Kidney (tissue), 14 donors: Measurements from ENCODE around the gene KIAA2012. TPM values are rescaled to one million over a fixed set of nuclear protein-coding genes. Genes with fewer than 3 reads are reported as not detected.
A peak's percentile ranks its signal among the peaks of the same experiment; 100 is the strongest.

Experiments used
- DNase-seq, 5 donors: peaks; one replicate each; pipeline ENCODE4 v3.0.0-alpha.2; 2013 to 2020
- FAIRE-seq: peaks from 2 replicates; lab custom pipeline; 2012; peaks lifted over from hg19 to GRCh38; lab: Jason Lieb, UNC
- H3K27ac ChIP-seq, 2 donors: one replicate each; pipeline ENCODE4 v1.7.0; 2013; ENCODE audit warnings: low read depth in 2 of 2, low read length in 2 of 2, inconsistent platforms in 1 of 2
- H3K27me3 ChIP-seq: one replicate; pipeline ENCODE4 v1.7.1; 2013; ENCODE audit warnings: low read length, inconsistent platforms; ENCODE audit not compliant: control insufficient read depth, insufficient read depth
- H3K36me3 ChIP-seq, 3 donors: one replicate each; pipeline versions ENCODE4 v1.7.0 to v1.7.1; 2013; ENCODE audit warnings: low read length in 3 of 3, control low read depth in 1 of 3, inconsistent platforms in 1 of 3; ENCODE audit not compliant: insufficient read depth in 3 of 3, control insufficient read depth in 2 of 3
- H3K4me1 ChIP-seq, 3 donors: one replicate each; pipeline versions ENCODE4 v1.7.0 to v1.7.1; 2013; ENCODE audit warnings: low read length in 3 of 3, inconsistent platforms in 1 of 3, low read depth in 1 of 3; ENCODE audit not compliant: control insufficient read depth in 2 of 3, insufficient read depth in 2 of 3
- H3K4me3 ChIP-seq, 3 donors: one replicate each; pipeline versions ENCODE4 v1.7.0 to v1.8.1; 2013; ENCODE audit warnings: low read length in 3 of 3, control low read depth in 1 of 3, inconsistent platforms in 1 of 3
- H3K9ac ChIP-seq, 3 donors: one replicate each; pipeline versions ENCODE4 v1.7.0 to v1.7.1; 2013; ENCODE audit warnings: low read length in 3 of 3, control low read depth in 1 of 3, inconsistent platforms in 1 of 3
- H3K9me3 ChIP-seq, 3 donors: one replicate each; pipeline versions ENCODE4 v1.7.0 to v1.7.1; 2013; ENCODE audit warnings: low read length in 3 of 3, control low read depth in 1 of 3, inconsistent platforms in 1 of 3; ENCODE audit not compliant: control insufficient read depth in 2 of 3, insufficient read depth in 1 of 3
- CTCF ChIP-seq: IDR thresholded peaks from 3 replicates; pipeline ENCODE4 v1.5.1; 2012; ENCODE audit warnings: mild to moderate bottlenecking, moderate library complexity, borderline replicate concordance; ENCODE audit not compliant: insufficient read depth; ENCODE audit errors: extremely low read depth
- intact Hi-C: fragments of 100-400 bp; cut with DNase I; formaldehyde crosslinking; loops from one replicate; pipeline ENCODE4 v1.11.1; 2022
- polyA plus RNA-seq: library from polyadenylated mRNA; stranded (reverse); fragments of 350-450 nt; fragmentation: Illumina TruSeq; extraction: RNeasy Lipid Tissue Mini Kit (QIAGEN cat#74804); gene quantifications from one replicate; pipeline ENCODE4 v1.2.3, GENCODE V29; 2014; ENCODE audit warnings: low read depth, low replicate concordance; ENCODE audit not compliant: insufficient read depth
- total RNA-seq: library from RNA; stranded (reverse); fragmentation: NEBNext Ultra II Directional; extraction: Animal tissue kit (Norgen Biotek cat#: 25700); gene quantifications from one replicate; pipeline ENCODE4 v1.2.1, GENCODE V29; 2021
- donor health status: control.
- donor health status: control.
- donor health status: control.
- donor health status: control.
- donor health status: control.
- donor health status: DM: yes; HTN: yes; CAD: no.
- donor health status: Normal renal cell carcinoma (clear cell type).

Gene KIAA2012
- total and polyA plus RNA-seq, 2 donors from 2014 or later, result not detected

GRCh38 chr2:202074324-202074723 is 1.3 kb downstream of the KIAA2012 start:
- Histone ChIP-seq H3K9ac (no peak overlapping the region), H3K36me3 (no peaks in the 10 kb centered on the region), H3K4me1 (no peaks in the 10 kb centered on the region), H3K27me3 (no peaks in the 10 kb centered on the region), H3K4me3 (no peak overlapping the region), H3K27ac (no peak overlapping the region), H3K9me3 (no peaks in the 10 kb centered on the region)
- TF ChIP-seq CTCF, result no peak
- FAIRE-seq (no peak), DNase-seq (no peak)
- intact Hi-C loops, result no loop called here

- no peaks in the 10 kb centered on the region for H3K36me3 ChIP-seq
- TF ChIP-seq CTCF, result no peak
- no peaks in the 10 kb centered on the region for H3K27me3 ChIP-seq
- no peak for DNase-seq
- no peak overlapping the region for H3K4me3 ChIP-seq
- peaks cover 0 to 7% (median 2%) of the 10 kb centered on the region in 3 donors for H3K9me3 ChIP-seq
- intact Hi-C loops, result no loop called here
- H3K4me1 ChIP-seq, result peaks cover 0 to 2% (median 0%) of the 10 kb centered on the region in 3 donors
- no peak overlapping the region for H3K9ac ChIP-seq
- H3K27ac ChIP-seq, result no peak overlapping the region
- FAIRE-seq, result no peak
These were observed 6.3 kb downstream of the KIAA2012 start for GRCh38 chr2:202079310-202079709.

- Histone ChIP-seq H3K4me3 (no peak overlapping the region), H3K9ac (no peak overlapping the region), H3K27ac (no peak overlapping the region), H3K27me3 (no peaks in the 10 kb centered on the region), H3K9me3 (peaks cover 0 to 7% (median 2%) of the 10 kb centered on the region in 3 donors), H3K36me3 (no peaks in the 10 kb centered on the region), H3K4me1 (peaks cover 0 to 3% (median 0%) of the 10 kb centered on the region in 3 donors)
- intact Hi-C loops, result no loop called here
- peak in 3 of 5 donors; percentile 36 to 64 (median 56) for DNase-seq
- no peak for TF ChIP-seq CTCF
- no peak for FAIRE-seq
These were observed 11.2 kb downstream of the KIAA2012 start for GRCh38 chr2:202084265-202084664.

- no peak overlapping the region for H3K4me3 ChIP-seq
- peaks cover 0 to 3% (median 0%) of the 10 kb centered on the region in 3 donors for H3K4me1 ChIP-seq
- no peak overlapping the region for H3K27ac ChIP-seq
- no peak overlapping the region for H3K9ac ChIP-seq
- no peak for TF ChIP-seq CTCF
- no peaks in the 10 kb centered on the region for H3K27me3 ChIP-seq
- no peak for FAIRE-seq
- no peaks in the 10 kb centered on the region for H3K36me3 ChIP-seq
- no peak for DNase-seq
- H3K9me3 ChIP-seq, result no peaks in the 10 kb centered on the region
- intact Hi-C loops, result no loop called here
These were observed 15.7 kb downstream of the KIAA2012 start for GRCh38 chr2:202088777-202089176.
